Measurements from ENCODE around the gene FADS3.

Gene FADS3

GRCh38 chr11:61905067-61905696, 13.8 kb upstream of the FADS3 start:
- no peak for DNase-seq (ENCODE audit: low spot score)
- no peak for TF ChIP-seq CTCF (IDR thresholded peaks at IDR 0.05; ENCODE audit: borderline replicate concordance, control extremely low read depth, extremely low read depth, insufficient read depth, missing control alignments)
- in situ Hi-C loops (cut with MboI; ENCODE audit: low sequenced_read_pairs, unreplicated experiment): no loop called here

DNA sequence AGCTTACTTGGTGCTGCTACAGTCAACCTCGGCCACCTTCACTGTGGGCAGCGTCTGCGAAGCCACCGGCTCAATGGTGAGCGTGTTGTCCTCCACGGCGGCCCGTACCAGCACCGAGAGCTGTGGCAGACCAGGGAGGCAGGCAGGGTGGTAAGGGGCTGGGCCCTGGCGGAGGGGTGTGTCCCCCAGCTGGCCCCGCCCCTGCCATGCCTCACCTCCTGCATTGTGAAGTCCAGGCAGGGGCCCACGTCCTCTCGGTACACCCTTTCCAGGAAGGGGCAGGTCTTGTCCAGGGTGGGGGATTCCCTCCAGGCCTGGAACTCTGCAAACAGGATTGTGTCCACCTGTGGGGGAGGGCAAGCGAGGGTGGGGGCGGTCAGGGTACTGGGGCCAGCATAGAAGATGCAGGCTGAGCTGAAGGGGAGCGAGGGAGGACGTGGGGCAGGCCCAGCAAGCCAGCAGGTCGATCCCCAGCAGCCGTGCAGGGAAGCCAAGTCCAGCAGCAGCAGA, 13.2 kb upstream of the FADS3 start:
- TF ChIP-seq CTCF (IDR thresholded peaks at IDR 0.05; ENCODE audit: borderline replicate concordance, control extremely low read depth, extremely low read depth, insufficient read depth, missing control alignments): no peak
- no peak for DNase-seq (ENCODE audit: low spot score)

GRCh38 chr11:61903845-61904244, 12.5 kb upstream of the FADS3 start:
- in situ Hi-C loops (cut with MboI; ENCODE audit: low sequenced_read_pairs, unreplicated experiment): no loop called here
- no peak for TF ChIP-seq CTCF (IDR thresholded peaks at IDR 0.05; ENCODE audit: borderline replicate concordance, control extremely low read depth, extremely low read depth, insufficient read depth, missing control alignments)
- DNase-seq (ENCODE audit: low spot score): no peak

More for the DNA sequence above, 13.2 kb upstream of the FADS3 start:
- in situ Hi-C loops (cut with MboI; ENCODE audit: low sequenced_read_pairs, unreplicated experiment): no loop called here

- TF ChIP-seq CTCF (IDR thresholded peaks at IDR 0.05; ENCODE audit: borderline replicate concordance, control extremely low read depth, extremely low read depth, insufficient read depth, missing control alignments): no peak
- in situ Hi-C loops (cut with MboI; ENCODE audit: low sequenced_read_pairs, unreplicated experiment): no loop called here
These were observed 11.0 kb upstream of the FADS3 start for GRCh38 chr11:61902313-61902712.

GRCh38 chr11:61901397-61901796, 10.1 kb upstream of the FADS3 start:
- no peak for TF ChIP-seq CTCF (IDR thresholded peaks at IDR 0.05; ENCODE audit: borderline replicate concordance, control extremely low read depth, extremely low read depth, insufficient read depth, missing control alignments)
- no peak for DNase-seq (ENCODE audit: low spot score)
- in situ Hi-C loops (cut with MboI; ENCODE audit: low sequenced_read_pairs, unreplicated experiment): no loop called here

More at GRCh38 chr11:61902313-61902712, 11.0 kb upstream of the FADS3 start:
- no peak for DNase-seq (ENCODE audit: low spot score)

DNA sequence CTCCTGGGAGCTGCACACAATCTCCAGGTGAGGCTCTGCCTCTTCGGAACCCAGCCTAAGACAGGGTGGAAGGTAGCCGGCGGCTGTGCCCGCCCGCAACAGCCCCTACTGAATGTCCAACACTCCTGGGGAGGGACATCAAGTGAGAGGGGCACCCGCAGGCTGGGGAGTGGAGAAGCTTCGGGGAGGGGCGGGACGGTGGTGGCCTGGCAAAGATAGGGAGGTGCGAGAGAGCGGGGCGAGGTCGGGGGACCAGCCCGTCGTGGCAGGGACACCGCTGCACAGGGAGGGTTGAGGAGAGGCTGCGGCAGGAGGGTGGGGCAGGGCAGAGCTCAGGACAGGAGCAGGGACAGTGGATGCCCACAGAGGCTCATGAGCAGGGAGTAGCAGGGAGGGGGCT, 8.9 kb upstream of the FADS3 start:
- no peak for DNase-seq (ENCODE audit: low spot score)
- in situ Hi-C loops (cut with MboI; ENCODE audit: low sequenced_read_pairs, unreplicated experiment): no loop called here
- no peak for TF ChIP-seq CTCF (IDR thresholded peaks at IDR 0.05; ENCODE audit: borderline replicate concordance, control extremely low read depth, extremely low read depth, insufficient read depth, missing control alignments)

Measured in GM13976 (cell line).